Measurements from ENCODE around the gene NAALADL2. TPM values are rescaled to one million over a fixed set of nuclear protein-coding genes. Genes with fewer than 3 reads are reported as not detected.
"Not testable (repeated sequence)": the region's sequence is repeated elsewhere in the genome, so short reads cannot be mapped to it uniquely, and the experiment has no call there.

NAALADL2 gene
- total RNA-seq, 1 donor from 2014 or later, result 30.5 TPM

- no peak for DNase-seq
These were observed 216.1 kb downstream of the NAALADL2 start for GRCh38 chr3:175075269-175075668.

GRCh38 chr3:175077216-175077615, 218.1 kb downstream of the NAALADL2 start:
- DNase-seq, result peak; percentile 28

- peak; percentile 3 for DNase-seq
These were observed 223.5 kb downstream of the NAALADL2 start for GRCh38 chr3:175082631-175083030.

GRCh38 chr3:175087128-175087527, 228.0 kb downstream of the NAALADL2 start:
- not testable (repeated sequence) for DNase-seq

GRCh38 chr3:175088766-175089380, 229.7 kb downstream of the NAALADL2 start:
- no peak for DNase-seq

GRCh38 chr3:175091426-175092114, 232.4 kb downstream of the NAALADL2 start:
- DNase-seq, result no peak

GRCh38 chr3:175093748-175094147, 234.6 kb downstream of the NAALADL2 start:
- DNase-seq, result no peak

GRCh38 chr3:175094344-175094743, 235.2 kb downstream of the NAALADL2 start:
- no peak for DNase-seq

GRCh38 chr3:175098644-175099043, 239.5 kb downstream of the NAALADL2 start:
- no peak for DNase-seq

GRCh38 chr3:175102161-175102560, 243.0 kb downstream of the NAALADL2 start:
- DNase-seq, result no peak

GRCh38 chr3:175103298-175103697, 244.2 kb downstream of the NAALADL2 start:
- DNase-seq, result no peak

- DNase-seq, result no peak
These were observed 245.9 kb downstream of the NAALADL2 start for GRCh38 chr3:175105066-175105465.

- no peak for DNase-seq
These were observed 248.1 kb downstream of the NAALADL2 start for GRCh38 chr3:175107231-175107630.

GRCh38 chr3:175107995-175108394, 248.9 kb downstream of the NAALADL2 start:
- DNase-seq, result no peak

- no peak for DNase-seq
These were observed 249.5 kb downstream of the NAALADL2 start for GRCh38 chr3:175108613-175109151.

GRCh38 chr3:175111036-175111435, 251.9 kb downstream of the NAALADL2 start:
- DNase-seq, result no peak

GRCh38 chr3:175118382-175118941, 259.3 kb downstream of the NAALADL2 start:
- no peak for DNase-seq

- DNase-seq, result no peak
These were observed 262.1 kb downstream of the NAALADL2 start for GRCh38 chr3:175121225-175121624.

GRCh38 chr3:175127075-175127662, 268.0 kb downstream of the NAALADL2 start:
- DNase-seq, result no peak

- DNase-seq, result no peak
These were observed 270.0 kb downstream of the NAALADL2 start for GRCh38 chr3:175129126-175129525.

- DNase-seq, result no peak
These were observed 270.4 kb downstream of the NAALADL2 start for GRCh38 chr3:175129571-175129970.

GRCh38 chr3:175131866-175132265, 272.7 kb downstream of the NAALADL2 start:
- DNase-seq, result not testable (repeated sequence)

GRCh38 chr3:175132706-175133105, 273.6 kb downstream of the NAALADL2 start:
- not testable (repeated sequence) for DNase-seq
